Kidney epithelial cell (primary cell): ENCODE measurements around the gene CKM. TPM values are rescaled to one million over a fixed set of nuclear protein-coding genes. Genes with fewer than 3 reads are reported as not detected.

Source experiments
- DNase-seq: peaks from one replicate; pipeline ENCODE4 v3.0.0-alpha.2; 2010; ENCODE audit warnings: low read depth
- H3K27me3 ChIP-seq: 2 replicates; pipeline ENCODE4 v1.6.0; 2011; ENCODE audit warnings: low read length; ENCODE audit not compliant: control insufficient read depth, insufficient read depth
- H3K36me3 ChIP-seq: 2 replicates; pipeline ENCODE4 v1.5.1; 2011; ENCODE audit warnings: low read length; ENCODE audit not compliant: control insufficient read depth, insufficient read depth
- H3K4me3 ChIP-seq: 2 replicates; pipeline ENCODE4 v1.5.1; 2011; ENCODE audit warnings: low read depth, mild to moderate bottlenecking, control low read depth, low read length
- total RNA-seq: library from RNA; depleted of rRNA; stranded (reverse); fragments of >200 nt; gene quantifications from 2 replicates; pipeline ENCODE4 v1.2.3, GENCODE V29; 2015
- TF ChIP-seq, protein P1 (sequence below): IDR thresholded peaks from 2 replicates; pipeline ENCODE4 v1.5.1; 2011; ENCODE audit warnings: mild to moderate bottlenecking, moderate library complexity, low read length, control low read depth, inconsistent platforms; ENCODE audit not compliant: insufficient read depth, poor library complexity, severe bottlenecking

The CKM gene
- total RNA-seq, 1 donor from 2014 or later, result not detected

DNA sequence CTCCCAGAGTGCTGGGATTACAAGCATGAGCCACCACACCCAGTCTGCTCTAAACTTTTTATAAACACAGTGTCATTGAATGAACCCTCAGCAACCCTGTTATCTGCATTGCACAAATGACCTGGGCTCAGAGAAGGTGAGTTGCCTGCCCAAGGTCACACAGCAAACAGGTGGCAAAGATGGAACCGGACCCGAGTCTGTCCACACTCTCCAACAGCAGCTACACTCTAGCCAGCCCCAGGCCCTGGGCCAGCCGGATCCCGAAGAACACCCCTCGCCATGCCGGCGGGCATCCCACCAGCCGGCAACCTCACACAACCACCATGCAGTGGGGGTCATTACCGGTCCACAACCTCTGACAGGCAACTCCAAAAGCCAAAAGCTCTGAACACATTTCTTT is 33.2 kb upstream of the CKM start:
- Histone ChIP-seq H3K27me3 (no peaks in the 10 kb centered on the region), H3K4me3 (no peak overlapping the region), H3K36me3 (peaks cover 1% of the 10 kb centered on the region)
- TF ChIP-seq, protein P1, sequence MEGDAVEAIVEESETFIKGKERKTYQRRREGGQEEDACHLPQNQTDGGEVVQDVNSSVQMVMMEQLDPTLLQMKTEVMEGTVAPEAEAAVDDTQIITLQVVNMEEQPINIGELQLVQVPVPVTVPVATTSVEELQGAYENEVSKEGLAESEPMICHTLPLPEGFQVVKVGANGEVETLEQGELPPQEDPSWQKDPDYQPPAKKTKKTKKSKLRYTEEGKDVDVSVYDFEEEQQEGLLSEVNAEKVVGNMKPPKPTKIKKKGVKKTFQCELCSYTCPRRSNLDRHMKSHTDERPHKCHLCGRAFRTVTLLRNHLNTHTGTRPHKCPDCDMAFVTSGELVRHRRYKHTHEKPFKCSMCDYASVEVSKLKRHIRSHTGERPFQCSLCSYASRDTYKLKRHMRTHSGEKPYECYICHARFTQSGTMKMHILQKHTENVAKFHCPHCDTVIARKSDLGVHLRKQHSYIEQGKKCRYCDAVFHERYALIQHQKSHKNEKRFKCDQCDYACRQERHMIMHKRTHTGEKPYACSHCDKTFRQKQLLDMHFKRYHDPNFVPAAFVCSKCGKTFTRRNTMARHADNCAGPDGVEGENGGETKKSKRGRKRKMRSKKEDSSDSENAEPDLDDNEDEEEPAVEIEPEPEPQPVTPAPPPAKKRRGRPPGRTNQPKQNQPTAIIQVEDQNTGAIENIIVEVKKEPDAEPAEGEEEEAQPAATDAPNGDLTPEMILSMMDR, result no peak
- no peak for DNase-seq

DNA sequence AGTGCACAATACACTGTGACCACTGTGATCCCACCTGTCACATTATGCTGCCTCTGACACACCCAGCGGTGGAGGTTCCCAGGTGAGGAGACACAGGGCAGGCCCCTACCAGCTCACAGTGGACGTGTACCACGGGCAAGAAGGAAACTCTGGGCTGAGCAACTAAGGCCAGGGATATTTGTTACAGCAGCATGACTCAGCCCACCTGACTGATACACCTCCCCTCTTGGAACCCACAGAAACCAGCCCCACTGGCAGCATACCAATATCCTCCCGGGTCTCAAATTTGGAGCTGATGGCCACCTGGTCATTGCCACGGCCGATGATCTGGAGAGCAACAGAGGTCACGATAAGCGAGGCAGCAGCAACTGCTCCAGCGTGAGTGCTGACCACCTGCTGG is 32.7 kb upstream of the CKM start:
- TF ChIP-seq, protein P1, result no peak
- peaks cover 1% of the 10 kb centered on the region for H3K36me3 ChIP-seq

DNA sequence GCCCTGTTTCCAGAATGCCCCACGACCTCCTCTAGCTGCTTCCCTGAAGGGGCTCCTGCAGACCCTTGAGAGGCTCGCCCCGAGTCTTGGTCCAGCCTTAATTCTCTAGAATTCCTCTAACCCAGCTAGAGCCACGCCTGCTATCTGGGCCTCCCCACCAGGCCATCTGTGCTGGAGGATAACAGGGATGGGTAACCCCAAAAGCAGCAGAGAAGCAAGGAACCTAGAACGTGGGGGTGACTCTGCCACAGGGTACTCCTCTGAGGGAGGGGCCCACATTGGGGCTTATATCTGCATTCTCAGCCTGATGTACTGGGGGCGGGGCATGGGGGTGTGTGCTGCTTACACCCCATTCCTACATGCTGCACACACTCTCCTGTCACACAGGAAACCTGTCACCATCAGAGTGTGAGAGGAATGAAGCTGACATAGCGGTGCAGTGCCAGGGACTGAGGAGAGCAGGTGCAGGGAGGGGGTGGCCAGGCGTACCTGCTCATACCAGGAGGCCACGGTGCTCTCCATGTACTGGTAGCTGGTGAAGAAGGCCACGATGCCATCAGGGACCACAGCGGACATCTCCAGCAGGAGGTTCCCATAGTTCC is 31.7 kb upstream of the CKM start:
- no peak for DNase-seq
- Histone ChIP-seq H3K36me3 (peaks cover 1% of the 10 kb centered on the region), H3K4me3 (no peak overlapping the region), H3K27me3 (no peaks in the 10 kb centered on the region)
- TF ChIP-seq, protein P1, result no peak

More for the DNA sequence above, 32.7 kb upstream of the CKM start:
- Histone ChIP-seq H3K27me3 (no peaks in the 10 kb centered on the region), H3K4me3 (no peak overlapping the region)
- DNase-seq, result no peak

GRCh38 chr19:45352914-45353796 is 30.5 kb upstream of the CKM start:
- H3K27me3 ChIP-seq, result peaks cover under 1% of the 10 kb centered on the region
- DNase-seq, result no peak
- peaks cover 1% of the 10 kb centered on the region for H3K36me3 ChIP-seq
- no peak overlapping the region for H3K4me3 ChIP-seq
- TF ChIP-seq, protein P1, result no peak

DNA sequence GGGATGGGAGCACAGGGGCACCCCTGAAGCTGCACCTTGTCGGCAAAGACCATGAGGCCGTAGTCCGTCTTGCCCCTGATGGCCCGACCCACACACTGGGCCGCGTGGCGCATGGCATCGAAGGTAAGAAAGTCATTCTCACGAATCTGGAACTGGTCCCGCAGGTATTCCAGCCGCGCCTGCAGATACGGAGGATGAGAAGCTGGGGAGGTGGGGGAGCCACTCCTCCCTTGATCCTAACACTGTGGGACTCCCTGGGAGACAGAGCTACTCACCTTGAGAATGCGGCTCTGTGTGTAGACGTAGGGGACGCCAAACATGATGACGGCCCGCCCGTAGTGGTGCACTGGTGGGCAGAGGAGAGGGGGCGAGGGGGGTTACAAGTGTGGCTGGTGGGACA is 29.8 kb upstream of the CKM start:
- Histone ChIP-seq H3K27me3 (peaks cover 7% of the 10 kb centered on the region), H3K4me3 (no peak overlapping the region), H3K36me3 (peaks cover 1% of the 10 kb centered on the region)
- TF ChIP-seq, protein P1, result no peak
- DNase-seq, result no peak
